T follicular helper cell (primary cell): ENCODE data around the gene NOXO1.

Source experiments
- DNase-seq: peaks from one replicate; pipeline ENCODE4 v3.0.0-alpha.2; 2020; ENCODE audit warnings: low read depth

The NOXO1 gene

DNA sequence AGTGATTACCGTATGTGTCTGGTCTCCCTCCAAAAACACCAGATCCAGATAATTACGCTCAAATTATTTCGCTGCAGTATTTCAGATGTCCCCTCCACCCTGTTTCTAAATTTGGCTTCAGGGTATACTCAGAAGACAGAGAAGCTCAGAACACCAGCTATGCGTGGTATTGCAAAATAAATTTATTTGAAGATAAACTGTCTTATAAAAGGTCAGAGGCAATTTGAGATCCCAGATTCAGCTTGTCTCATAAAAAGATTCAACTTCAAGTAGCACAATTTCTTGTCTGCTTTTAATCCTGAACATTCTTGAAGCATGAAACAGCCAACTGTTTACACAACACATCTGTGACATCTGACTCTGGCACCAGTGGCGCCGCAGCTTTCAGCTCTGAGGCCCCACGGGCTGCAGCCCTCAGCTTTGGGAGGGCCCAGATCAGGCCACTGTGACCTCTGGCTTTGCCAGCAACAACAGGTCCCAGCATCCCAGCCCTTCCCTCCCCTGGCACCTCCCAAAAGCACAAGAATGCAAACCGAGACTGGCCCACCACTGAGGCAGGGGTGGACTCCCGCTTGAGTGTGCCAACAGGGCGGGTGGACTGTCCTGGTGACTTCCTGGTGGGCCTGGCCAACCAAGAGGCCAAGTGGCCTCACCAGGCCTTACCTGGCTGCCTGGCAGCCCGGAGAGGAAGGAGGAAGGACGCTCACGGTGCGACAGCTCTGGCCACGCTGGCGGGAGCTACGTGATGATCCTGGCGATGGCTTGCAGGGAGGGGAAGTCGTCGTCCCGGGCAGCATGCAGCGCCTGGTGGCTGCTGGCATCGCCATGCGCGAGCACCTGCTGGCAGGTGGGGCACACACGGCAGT lies 16.5 kb upstream of the NOXO1 start:
- no peak for DNase-seq

DNA sequence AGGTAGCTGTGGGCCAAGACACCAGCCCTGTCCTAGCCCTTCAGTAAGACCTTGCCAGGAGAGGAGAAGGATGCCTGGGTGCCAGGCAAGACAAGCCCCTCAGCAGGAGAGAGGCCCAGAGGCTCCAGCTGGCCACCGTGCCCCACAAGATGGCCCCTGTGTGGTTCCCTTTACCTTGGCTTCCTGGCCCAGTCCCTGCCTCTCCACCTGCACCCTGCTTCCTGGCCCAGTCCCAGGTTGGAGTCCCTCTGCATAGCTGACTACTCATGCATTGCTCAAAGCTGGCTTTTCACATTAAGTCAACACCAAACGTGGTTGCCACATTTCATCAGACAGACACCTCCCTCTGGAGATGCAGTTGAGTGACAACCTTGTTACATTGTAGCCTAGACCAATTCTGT lies 12.5 kb upstream of the NOXO1 start:
- no peak for DNase-seq

DNA sequence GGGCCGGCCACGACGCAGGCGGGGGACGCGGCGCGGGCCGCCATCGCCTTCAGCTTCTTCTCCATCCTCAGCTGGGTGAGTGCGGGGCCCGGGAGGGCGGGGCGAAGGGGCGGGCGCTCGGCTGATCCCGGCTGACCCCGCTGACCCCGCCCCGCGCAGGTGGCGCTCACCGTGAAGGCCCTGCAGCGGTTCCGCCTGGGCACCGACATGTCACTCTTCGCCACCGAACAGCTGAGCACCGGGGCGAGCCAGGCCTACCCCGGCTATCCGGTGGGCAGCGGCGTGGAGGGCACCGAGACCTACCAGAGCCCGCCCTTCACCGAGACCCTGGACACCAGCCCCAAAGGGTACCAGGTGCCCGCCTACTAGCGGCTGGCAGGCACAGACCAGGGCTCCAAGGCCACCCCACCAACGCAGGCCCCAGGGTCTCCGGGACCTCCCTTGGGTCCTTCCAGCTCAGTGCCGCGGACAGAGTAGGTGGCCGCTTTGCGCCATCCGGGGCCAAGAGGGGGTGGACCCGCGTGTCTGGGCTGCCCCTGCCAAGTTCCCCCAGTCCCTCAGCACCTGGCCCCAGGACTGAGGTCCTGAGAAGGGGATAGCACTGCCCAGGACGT lies 11.5 kb upstream of the NOXO1 start:
- DNase-seq: no peak

DNA sequence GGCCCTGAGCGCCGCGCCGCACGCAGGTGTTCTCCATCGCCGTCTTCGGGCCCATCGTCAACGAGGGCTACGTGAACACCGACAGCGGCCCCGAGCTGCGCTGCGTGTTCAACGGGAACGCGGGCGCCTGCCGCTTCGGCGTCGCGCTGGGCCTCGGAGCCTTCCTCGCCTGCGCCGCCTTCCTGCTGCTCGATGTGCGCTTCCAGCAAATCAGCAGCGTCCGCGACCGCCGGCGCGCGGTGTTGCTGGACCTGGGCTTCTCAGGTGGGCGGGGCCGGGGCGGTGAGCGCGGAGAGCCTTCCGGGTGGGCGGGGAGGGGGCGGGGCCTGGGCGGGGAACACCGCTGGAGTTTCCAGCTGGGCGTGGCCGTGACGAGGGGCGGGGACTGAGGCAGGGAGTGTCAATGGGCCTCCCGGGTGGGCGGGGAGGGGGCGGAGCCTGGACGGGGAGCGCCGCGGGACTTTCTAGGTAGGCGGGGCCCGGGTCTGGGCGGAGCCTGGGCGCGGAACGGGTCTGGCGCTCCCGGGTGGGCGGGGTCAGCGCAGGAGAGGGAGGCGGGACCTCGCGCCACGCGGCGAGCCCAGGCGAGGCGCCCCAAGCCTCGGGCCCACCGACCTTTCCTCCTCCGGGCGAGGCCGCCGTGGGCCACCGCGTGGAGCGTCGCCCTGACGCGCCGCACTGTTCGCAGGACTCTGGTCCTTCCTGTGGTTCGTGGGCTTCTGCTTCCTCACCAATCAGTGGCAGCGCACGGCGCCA lies 10.9 kb upstream of the NOXO1 start:
- peak; percentile 99 for DNase-seq

DNA sequence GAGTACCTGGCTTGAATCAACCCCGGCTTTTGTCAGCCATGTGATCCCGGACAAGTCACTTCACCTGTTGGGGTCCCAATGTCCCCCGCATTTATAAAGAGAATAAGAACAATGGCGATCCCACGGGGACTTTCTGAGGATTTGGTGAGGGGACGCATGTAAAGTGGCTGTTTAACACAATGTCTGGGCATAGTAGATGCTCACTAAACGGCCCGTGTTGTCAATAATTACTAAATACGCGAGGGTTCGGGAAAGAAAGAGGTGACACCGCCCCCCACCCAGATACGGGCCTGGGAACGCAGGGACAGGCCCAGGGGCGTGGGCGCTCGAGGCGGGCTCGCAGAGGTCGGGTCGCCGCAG lies 10.3 kb upstream of the NOXO1 start:
- DNase-seq: no peak

DNA sequence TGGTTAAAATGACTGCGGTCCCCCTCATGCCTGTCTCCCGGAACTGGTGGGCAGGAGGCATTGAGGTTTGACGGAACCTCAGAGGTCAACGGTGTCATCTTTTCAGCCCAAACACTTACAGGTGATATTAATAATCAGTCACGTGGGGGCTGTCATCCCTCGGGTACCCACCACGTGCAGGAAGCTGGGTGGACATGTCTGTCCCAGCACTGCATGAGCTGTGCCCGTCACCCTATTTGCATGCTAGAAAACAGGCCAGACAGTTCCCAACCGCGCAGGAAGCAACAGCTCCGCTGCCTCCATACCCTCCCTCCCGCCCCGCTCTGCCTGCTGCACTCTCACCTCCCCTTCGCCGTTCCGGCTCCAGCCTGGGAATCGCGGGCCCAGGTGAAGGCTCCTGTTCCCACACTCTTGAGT lies 9.9 kb upstream of the NOXO1 start:
- peak; percentile 29 for DNase-seq

DNA sequence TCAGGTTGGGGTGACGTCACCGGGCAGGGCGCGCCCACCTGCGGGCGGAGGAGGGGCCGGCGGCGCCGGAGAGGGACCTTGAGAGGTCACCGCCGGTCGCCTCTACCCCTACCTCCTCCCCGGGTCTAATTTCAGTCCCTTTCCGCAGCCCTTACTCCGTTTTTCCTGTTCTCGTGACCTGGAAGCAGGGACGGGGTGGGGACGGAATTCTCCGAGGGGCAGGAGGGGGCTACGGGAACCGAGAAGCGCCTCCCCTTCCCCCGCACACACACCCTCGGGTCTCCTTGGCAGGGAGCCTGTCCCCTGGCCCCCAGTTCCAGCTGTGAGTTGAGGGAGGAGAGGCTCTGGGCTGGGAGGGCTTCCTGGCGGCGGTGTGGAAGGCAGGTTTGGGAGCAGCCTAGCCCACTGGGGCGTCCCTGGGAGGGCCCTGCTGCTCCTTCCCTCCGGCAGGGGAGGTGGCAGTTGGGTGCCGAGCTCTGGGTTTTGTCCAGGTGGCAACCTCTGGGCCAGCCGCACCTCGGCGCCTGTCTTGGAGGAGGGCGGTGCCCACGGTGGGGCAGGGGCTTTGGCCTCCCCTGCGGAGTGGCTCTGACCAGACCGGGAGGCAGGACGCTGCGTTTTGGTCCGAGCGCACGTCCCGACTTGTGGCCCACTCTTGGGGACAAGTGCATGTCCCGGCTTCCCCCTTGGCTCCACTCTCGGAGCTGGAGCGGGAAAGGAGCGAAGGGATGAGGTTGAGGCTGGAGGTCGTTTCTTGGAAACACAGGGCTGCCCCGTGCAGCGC lies 9.3 kb upstream of the NOXO1 start:
- DNase-seq: no peak

DNA sequence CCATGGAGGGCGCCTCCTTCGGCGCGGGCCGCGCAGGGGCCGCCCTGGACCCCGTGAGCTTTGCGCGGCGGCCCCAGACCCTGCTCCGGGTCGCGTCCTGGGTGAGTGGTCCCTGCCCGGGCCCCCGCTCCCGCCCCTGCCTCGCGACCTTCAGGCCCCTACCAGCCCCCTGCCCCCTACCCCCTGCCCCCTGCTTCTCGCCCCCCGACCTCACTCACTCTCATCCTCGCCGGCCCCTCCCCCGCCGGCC lies 8.8 kb upstream of the NOXO1 start:
- no peak for DNase-seq

DNA sequence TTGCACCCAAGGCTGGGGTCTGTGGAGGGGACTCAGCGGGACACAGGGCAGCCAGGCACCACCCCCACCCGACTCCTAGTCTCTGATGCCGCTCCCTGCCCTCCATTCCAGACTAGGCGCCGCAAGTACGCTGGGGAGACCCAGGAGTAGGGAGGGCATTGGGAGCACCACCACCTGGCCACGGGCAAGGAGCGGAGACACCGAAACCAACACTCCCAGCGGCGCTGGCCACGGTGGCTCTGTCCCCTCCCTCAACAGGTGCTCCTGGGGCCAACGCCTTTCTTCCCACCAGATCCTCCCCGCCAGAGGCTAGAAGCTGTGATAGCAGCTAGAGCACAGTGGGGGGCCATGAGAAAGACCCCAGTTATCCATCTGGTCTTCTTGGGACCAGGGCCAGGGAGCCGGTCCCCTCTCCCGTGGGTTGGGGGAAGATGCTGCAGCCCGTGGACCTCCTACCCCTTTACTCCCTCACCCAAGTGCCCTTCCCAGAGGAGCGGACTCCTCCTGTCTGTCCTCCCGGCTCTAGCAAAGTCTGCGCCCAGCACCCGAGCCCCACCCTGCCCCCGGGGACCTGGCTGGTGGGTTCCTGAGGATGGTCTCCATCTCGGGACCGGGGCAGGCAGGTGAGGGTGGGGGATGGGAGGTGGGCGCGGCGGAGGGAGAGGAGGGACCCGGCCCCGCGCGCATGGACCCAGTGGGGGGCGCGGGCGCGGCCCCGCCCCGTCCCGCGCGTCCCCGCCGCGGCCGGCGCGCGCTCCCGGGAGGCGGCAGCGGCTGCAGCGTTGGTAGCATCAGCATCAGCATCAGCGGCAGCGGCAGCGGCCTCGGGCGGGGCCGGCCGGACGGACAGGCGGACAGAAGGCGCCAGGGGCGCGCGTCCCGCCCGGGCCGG lies 8.2 kb upstream of the NOXO1 start, which contains the start of gene SYNGR3:
Gene SYNGR3 (plus strand): TSS at position 762 of the 892 bp plus-strand sequence. CDS start 133 bp downstream, outside the sequence.
- DNase-seq: no peak

DNA sequence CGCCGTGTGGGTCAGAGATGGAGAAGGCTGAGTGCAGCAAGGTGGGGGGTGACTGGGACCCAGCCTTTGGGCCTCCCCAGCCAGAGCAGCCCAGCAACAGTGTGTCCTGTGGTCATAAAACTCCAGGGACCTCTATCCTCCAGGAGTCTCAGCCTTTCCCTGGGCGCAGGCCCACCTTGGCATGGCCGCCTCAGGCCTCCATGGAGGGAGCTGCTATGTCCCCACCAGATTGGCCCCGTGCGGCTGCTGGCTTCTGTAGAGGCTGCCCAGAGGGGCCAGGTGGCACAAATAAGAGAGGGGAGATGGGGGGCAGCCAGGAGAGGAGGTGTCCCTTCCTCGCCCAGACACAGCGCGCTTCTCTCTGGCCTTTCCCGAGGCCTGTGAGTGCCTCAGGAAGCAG lies 5.9 kb upstream of the NOXO1 start:
- DNase-seq: no peak

DNA sequence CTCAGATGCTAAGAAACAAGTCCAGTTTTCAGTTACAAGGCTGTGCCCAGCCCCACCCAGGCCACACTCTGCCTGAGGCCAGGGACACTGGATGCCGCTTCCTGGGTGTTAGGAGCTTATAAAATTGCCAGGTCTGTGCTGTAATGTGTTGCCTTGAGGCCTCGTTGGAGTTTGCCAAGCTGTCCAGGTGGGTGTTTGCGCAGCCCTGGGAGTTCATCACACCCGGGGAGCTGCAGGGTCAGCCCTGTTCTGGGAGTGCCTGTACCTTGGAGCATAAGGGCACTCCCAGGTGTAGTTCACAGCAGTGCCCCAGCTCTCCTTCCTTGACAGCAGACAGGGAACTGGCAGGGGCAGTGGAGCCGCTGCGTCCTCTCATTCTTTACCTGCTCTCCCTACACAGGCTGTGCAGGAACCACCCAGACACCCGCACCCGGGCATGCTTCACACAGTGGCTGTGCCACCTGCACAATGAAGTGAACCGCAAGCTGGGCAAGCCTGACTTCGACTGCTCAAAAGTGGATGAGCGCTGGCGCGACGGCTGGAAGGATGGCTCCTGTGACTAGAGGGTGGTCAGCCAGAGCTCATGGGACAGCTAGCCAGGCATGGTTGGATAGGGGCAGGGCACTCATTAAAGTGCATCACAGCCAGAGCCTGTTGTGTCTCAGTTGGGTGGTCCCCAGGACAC lies 4.3 kb upstream of the NOXO1 start:
- no peak for DNase-seq

DNA sequence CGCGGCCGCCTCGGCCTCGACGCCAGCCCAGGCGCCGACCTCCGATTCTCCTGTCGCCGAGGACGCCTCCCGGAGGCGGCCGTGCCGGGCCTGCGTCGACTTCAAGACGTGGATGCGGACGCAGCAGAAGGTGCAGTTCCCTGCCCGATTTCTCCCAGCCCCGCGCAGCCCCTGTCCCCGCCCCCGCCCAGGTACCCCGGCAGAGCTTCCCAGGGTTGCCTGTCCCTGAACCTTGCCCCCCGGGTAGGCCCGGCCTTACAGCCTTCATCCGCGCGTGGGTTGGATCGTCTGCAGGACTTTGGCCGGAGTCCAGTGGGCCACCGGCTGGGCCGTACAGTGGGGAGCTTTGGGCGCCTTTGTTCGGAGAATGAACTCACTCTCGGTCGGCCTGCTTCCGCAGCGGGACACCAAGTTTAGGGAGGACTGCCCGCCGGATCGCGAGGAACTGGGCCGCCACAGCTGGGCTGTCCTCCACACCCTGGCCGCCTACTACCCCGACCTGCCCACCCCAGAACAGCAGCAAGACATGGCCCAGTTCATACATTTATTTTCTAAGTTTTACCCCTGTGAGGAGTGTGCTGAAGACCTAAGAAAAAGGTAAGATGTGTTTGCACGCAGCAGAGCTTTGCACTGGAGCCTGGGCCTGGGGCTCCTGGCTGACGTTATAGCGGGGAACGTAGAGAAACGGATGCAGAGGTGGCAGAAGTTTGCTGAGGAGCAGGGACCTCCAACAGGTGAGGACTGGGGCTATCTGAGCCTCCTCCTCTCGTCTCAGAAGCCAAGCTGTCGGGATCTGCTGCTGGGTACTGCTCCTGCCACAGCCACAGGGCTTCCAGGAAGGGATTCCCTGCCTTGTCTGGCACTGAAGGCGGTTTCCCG lies 3.3 kb upstream of the NOXO1 start:
- DNase-seq: no peak

DNA sequence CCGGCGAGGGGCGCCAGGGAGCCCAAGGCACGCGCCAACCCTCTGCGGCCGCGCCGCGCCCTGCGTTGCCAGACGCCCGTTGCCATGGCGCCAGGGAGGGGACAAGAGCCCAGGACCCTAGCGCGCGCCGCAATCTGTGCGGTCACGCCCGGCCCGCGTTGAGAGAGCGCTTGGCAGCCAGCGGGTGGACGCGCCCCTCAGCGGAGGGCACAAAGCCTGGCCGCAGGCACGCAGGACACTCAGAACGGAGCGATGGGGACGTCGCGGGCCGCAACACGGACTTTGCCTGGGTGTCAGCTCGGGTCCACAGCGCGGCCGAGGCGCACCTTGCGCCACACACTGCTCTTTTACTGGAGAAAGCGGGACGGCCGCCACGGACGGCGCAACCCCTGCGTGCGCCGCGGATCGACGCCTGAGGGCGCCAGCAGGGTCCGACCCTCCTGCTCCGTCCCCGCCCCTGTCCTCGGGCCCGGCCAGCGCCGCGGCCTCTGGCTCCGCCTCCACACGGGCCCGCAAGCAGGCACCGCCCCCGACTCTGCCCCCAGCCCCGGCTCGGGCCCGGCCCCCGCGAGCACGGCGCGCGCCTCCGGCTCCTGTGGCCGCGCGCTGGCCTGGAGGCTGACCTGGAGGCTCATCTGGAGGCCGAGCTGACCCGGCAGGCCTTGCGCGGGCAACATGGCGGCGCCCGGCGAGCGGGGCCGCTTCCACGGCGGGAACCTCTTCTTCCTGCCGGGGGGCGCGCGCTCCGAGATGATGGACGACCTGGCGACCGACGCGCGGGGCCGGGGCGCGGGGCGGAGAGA lies 2.5 kb upstream of the NOXO1 start, which contains the start of gene GFER:
Gene GFER (plus strand): TSS at position 650 of the 803 bp plus-strand sequence. CDS start 26 bp downstream, at position 676.
- DNase-seq: no peak

DNA sequence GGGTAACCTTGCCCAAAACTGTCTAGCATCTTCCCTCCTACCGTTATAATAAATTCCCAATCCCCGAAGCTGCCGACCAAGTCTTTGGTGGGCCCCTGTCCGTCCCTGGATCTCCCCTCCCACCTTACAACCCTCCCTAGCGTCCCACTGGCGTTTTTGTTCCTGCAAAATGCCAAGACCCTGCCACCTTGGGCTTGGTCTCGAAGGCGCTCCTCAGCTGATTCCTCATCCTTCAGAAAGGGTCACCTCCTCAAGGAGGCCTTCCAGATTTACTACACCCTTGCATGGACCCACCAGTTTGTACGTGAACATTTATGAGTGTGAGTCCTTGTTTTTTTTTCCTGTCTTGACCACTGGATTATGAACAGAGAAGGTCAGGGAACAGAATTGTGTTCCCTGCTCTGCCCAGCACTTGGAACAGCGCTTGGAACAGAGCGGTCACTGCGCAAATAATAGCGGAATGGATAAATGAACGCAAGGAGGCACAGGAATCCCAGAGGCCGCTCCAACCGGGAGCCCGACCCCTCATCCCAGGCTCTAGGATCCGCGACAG lies 1.8 kb upstream of the NOXO1 start:
- no peak for DNase-seq

DNA sequence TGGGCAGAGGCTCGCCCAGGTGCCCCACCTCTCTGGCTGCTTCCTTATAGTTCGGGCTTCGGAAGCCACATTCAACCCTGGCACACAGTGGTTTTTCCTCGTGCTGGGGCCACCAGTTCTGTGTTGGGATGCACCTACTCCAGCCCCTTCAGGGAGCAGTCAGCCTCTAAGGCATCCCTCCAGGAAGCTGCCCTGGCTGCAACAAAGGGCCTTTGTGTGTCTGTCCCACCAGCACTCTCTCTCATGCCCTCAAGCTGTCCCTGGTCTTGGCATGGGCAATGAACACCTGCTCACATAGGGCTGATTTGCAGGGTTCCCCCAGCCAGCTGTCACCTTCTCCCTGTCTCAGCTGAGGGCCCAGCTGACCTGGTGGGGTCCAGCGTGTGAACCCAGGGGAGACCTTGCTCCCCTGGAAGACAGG lies 754 bp upstream of the NOXO1 start:
- DNase-seq: no peak

DNA sequence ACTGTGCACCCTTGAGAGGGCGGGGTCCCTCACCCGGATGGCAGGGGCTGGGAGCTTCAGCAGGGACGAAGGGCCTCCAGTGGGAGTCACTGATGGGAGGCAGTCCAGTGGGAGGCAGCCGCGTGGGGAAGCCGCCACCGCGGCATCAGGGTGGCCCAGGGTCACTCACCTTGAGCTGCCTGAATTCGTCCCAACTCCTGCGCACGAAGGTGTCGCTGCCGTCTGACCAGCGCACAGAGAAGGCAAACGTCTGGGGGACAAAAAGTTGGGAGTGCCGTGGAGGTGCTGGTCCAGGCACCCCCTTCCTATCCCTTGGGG lies 540 bp downstream of the NOXO1 start:
- no peak for DNase-seq

DNA sequence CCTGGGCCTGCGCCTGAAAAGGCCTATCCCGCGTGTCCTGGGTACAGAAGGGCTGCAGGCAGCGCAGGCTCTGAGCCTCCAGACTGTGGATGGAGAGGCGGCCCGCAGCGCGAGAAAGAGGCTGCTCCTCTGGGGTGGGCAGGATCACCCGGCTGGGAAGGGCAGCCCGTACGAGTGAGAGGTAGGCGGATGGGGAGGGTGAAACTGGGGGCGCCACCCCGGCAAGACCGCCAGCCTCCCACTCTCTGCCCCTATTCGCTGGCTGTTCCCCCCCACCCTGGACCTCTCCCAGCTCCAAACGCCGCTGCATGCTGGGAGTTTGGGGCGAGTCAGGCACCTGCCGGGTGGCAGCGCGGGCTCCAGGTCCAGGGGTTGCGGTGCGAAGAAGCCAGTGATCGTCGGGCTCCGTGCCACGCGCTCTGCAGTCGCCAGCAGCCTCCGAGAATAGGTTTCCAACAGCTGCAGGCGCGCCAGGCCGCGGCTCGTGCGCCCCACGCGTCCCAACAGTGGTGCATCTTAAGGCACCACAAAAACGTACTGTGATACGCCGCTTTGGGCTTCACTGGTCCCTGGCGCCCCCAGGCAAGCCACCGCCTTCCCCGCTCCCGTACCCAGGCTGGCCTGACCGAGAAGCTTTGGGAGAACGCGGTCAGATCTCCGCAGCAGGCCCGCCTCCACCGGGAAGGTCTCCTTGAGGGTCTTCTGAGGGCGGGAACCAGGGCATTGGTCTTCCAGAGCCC lies 1.1 kb downstream of the NOXO1 start:
- DNase-seq: no peak
